Measurements from ENCODE around the gene ATL3. TPM values are rescaled to one million over a fixed set of nuclear protein-coding genes. Genes with fewer than 3 reads are reported as not detected.

ATL3 gene, protein sequence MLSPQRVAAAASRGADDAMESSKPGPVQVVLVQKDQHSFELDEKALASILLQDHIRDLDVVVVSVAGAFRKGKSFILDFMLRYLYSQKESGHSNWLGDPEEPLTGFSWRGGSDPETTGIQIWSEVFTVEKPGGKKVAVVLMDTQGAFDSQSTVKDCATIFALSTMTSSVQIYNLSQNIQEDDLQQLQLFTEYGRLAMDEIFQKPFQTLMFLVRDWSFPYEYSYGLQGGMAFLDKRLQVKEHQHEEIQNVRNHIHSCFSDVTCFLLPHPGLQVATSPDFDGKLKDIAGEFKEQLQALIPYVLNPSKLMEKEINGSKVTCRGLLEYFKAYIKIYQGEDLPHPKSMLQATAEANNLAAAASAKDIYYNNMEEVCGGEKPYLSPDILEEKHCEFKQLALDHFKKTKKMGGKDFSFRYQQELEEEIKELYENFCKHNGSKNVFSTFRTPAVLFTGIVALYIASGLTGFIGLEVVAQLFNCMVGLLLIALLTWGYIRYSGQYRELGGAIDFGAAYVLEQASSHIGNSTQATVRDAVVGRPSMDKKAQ
- 35.6 and 37.0 TPM in 2 replicates for total RNA-seq

- Mint-ChIP-seq H3K4me3 (peak within 1 kb of the TSS; percentile 92), H3K27ac (peak within 1 kb of the TSS; percentile 81), H3K27me3 (ENCODE audit: insufficient read depth) (no peaks in the 10 kb centered on the region), H3K9me3 (no peaks in the 10 kb centered on the region), H3K4me1 (ENCODE audit: low read depth) (peaks cover 25% of the 10 kb centered on the region), H3K36me3 (ENCODE audit: low read depth) (peaks cover 16% of the 10 kb centered on the region)
- DNase-seq (ENCODE audit: low spot score) = peak; percentile 91
- intact Hi-C loops (cut with micrococcal nuclease) = loop anchor here (1.0 to 5.0 kb wide), 5 partner anchors 10 to 1119 kb away; partner anchors contain the start of gene RTN3
These were observed at the start of gene ATL3 for GRCh38 chr11:63671322-63672155. ATL3 (minus strand) TSS chr11:63671376; CDS start chr11:63671335, 41 bp downstream.

- H3K36me3 Mint-ChIP-seq (ENCODE audit: low read depth) = peaks cover 8% of the 10 kb centered on the region
- intact Hi-C loops (cut with micrococcal nuclease) = no loop called here
- no peaks in the 10 kb centered on the region for H3K4me1 Mint-ChIP-seq (ENCODE audit: low read depth)
- no peaks in the 10 kb centered on the region for H3K9me3 Mint-ChIP-seq
- H3K27ac Mint-ChIP-seq = no peak overlapping the region
- H3K4me3 Mint-ChIP-seq = no peak overlapping the region
- DNase-seq (ENCODE audit: low spot score) = no peak
- H3K27me3 Mint-ChIP-seq (ENCODE audit: insufficient read depth) = no peaks in the 10 kb centered on the region
These were observed 49.4 kb upstream of the ATL3 start for GRCh38 chr11:63720611-63721010.

- H3K36me3 Mint-ChIP-seq (ENCODE audit: low read depth) = peaks cover 8% of the 10 kb centered on the region
- DNase-seq (ENCODE audit: low spot score) = no peak
- H3K4me3 Mint-ChIP-seq = no peak overlapping the region
- no peaks in the 10 kb centered on the region for H3K4me1 Mint-ChIP-seq (ENCODE audit: low read depth)
- H3K27me3 Mint-ChIP-seq (ENCODE audit: insufficient read depth) = no peaks in the 10 kb centered on the region
- no peak overlapping the region for H3K27ac Mint-ChIP-seq
- no peaks in the 10 kb centered on the region for H3K9me3 Mint-ChIP-seq
- intact Hi-C loops (cut with micrococcal nuclease) = no loop called here
These were observed 48.8 kb upstream of the ATL3 start for GRCh38 chr11:63719987-63720386.

DNA sequence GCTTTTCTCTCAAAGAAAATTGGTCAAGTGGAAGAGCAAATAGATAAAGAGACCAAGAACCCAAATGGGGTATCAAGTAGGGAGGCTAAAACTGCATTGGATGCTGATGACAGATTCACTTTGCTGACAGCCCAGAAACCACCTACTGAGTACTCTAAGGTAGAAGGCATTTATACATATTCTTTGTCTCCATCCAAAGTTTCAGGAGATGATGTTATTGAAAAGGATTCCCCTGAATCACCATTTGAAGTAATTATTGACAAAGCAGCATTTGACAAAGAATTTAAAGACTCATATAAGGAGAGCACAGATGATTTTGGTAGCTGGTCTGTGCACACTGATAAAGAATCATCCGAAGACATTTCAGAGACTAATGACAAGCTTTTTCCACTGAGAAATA, 47.8 kb upstream of the ATL3 start:
- no peaks in the 10 kb centered on the region for H3K9me3 Mint-ChIP-seq
- intact Hi-C loops (cut with micrococcal nuclease) = no loop called here
- DNase-seq (ENCODE audit: low spot score) = no peak
- H3K4me1 Mint-ChIP-seq (ENCODE audit: low read depth) = no peaks in the 10 kb centered on the region
- H3K27me3 Mint-ChIP-seq (ENCODE audit: insufficient read depth) = no peaks in the 10 kb centered on the region
- no peak overlapping the region for H3K27ac Mint-ChIP-seq
- H3K4me3 Mint-ChIP-seq = no peak overlapping the region
- H3K36me3 Mint-ChIP-seq (ENCODE audit: low read depth) = peaks cover 8% of the 10 kb centered on the region

GRCh38 chr11:63716046-63716445, 44.9 kb upstream of the ATL3 start:
- no peaks in the 10 kb centered on the region for H3K4me1 Mint-ChIP-seq (ENCODE audit: low read depth)
- no peak for DNase-seq (ENCODE audit: low spot score)
- intact Hi-C loops (cut with micrococcal nuclease) = no loop called here
- no peak overlapping the region for H3K4me3 Mint-ChIP-seq
- no peaks in the 10 kb centered on the region for H3K9me3 Mint-ChIP-seq
- no peaks in the 10 kb centered on the region for H3K27me3 Mint-ChIP-seq (ENCODE audit: insufficient read depth)
- H3K27ac Mint-ChIP-seq = no peak overlapping the region
- peaks cover 8% of the 10 kb centered on the region for H3K36me3 Mint-ChIP-seq (ENCODE audit: low read depth)

GRCh38 chr11:63713766-63714165, 42.6 kb upstream of the ATL3 start:
- no peak overlapping the region for H3K27ac Mint-ChIP-seq
- H3K4me3 Mint-ChIP-seq = no peak overlapping the region
- peaks cover 2% of the 10 kb centered on the region for H3K27me3 Mint-ChIP-seq (ENCODE audit: insufficient read depth)
- H3K4me1 Mint-ChIP-seq (ENCODE audit: low read depth) = no peaks in the 10 kb centered on the region
- DNase-seq (ENCODE audit: low spot score) = no peak
- H3K9me3 Mint-ChIP-seq = no peaks in the 10 kb centered on the region
- peaks cover 3% of the 10 kb centered on the region for H3K36me3 Mint-ChIP-seq (ENCODE audit: low read depth)
- intact Hi-C loops (cut with micrococcal nuclease) = no loop called here

- Mint-ChIP-seq H3K27me3 (ENCODE audit: insufficient read depth) (peaks cover 2% of the 10 kb centered on the region), H3K27ac (no peak overlapping the region), H3K4me3 (no peak overlapping the region), H3K36me3 (ENCODE audit: low read depth) (no peaks in the 10 kb centered on the region), H3K9me3 (no peaks in the 10 kb centered on the region), H3K4me1 (ENCODE audit: low read depth) (no peaks in the 10 kb centered on the region)
- intact Hi-C loops (cut with micrococcal nuclease) = no loop called here
- DNase-seq (ENCODE audit: low spot score) = no peak
These were observed 40.7 kb upstream of the ATL3 start for GRCh38 chr11:63711838-63712237.

- DNase-seq (ENCODE audit: low spot score) = no peak
- no peak overlapping the region for H3K27ac Mint-ChIP-seq
- no peaks in the 10 kb centered on the region for H3K36me3 Mint-ChIP-seq (ENCODE audit: low read depth)
- H3K4me3 Mint-ChIP-seq = no peak overlapping the region
- no peaks in the 10 kb centered on the region for H3K9me3 Mint-ChIP-seq
- H3K27me3 Mint-ChIP-seq (ENCODE audit: insufficient read depth) = peaks cover 2% of the 10 kb centered on the region
- H3K4me1 Mint-ChIP-seq (ENCODE audit: low read depth) = no peaks in the 10 kb centered on the region
- intact Hi-C loops (cut with micrococcal nuclease) = no loop called here
These were observed 39.5 kb upstream of the ATL3 start for GRCh38 chr11:63710476-63711217.

DNA sequence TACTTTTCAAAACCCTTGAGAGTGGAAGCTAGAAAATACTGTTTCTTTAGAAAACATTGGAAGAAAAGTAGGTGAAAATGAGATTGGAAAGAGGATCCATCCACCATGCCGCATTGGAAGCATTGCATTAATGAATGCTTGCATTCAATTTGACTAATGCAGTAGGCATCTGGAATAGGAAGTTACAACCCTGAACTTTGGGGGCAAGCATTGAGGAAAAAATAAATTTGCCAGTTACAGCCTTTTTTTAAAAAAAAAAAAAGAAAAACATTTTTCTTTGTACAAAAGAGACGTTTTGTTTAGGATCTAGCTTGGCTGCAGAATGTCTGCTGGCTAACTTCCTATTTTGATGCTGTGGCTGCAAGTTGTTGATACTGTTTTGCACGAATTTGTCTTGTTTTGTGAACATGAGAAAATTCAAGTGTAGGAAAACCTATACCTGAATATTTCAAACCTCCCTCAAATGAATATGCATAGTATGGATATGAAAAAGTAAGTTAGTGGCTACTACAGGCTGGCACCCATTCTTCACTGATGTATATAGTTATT, 38.2 kb upstream of the ATL3 start:
- no peaks in the 10 kb centered on the region for H3K9me3 Mint-ChIP-seq
- intact Hi-C loops (cut with micrococcal nuclease) = no loop called here
- peaks cover 2% of the 10 kb centered on the region for H3K27me3 Mint-ChIP-seq (ENCODE audit: insufficient read depth)
- no peak overlapping the region for H3K27ac Mint-ChIP-seq
- no peak for DNase-seq (ENCODE audit: low spot score)
- no peaks in the 10 kb centered on the region for H3K4me1 Mint-ChIP-seq (ENCODE audit: low read depth)
- no peaks in the 10 kb centered on the region for H3K36me3 Mint-ChIP-seq (ENCODE audit: low read depth)
- H3K4me3 Mint-ChIP-seq = no peak overlapping the region

GRCh38 chr11:63708764-63709163, 37.6 kb upstream of the ATL3 start:
- H3K9me3 Mint-ChIP-seq = no peaks in the 10 kb centered on the region
- DNase-seq (ENCODE audit: low spot score) = no peak
- H3K27ac Mint-ChIP-seq = no peak overlapping the region
- no peak overlapping the region for H3K4me3 Mint-ChIP-seq
- no peaks in the 10 kb centered on the region for H3K4me1 Mint-ChIP-seq (ENCODE audit: low read depth)
- peaks cover 2% of the 10 kb centered on the region for H3K27me3 Mint-ChIP-seq (ENCODE audit: insufficient read depth)
- intact Hi-C loops (cut with micrococcal nuclease) = no loop called here
- no peaks in the 10 kb centered on the region for H3K36me3 Mint-ChIP-seq (ENCODE audit: low read depth)

DNA sequence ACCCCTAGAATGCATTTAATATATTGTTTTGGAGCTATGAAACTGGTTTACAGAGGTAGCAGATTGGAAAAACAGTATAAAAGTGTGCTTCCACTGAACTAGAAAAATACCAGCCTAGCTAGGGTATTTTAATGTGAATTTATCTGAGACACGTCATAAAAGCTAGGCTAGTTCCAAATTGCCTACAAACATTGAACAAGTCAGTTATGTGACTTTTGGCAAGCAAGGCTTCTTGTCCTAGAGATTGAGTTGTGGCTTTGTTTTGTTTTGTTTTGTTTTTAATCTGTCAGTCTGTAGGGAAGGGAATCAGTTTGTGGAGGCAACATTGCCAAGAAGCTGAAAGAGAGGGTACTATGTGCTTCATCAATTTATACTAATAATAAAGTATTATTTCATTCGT, 34.4 kb upstream of the ATL3 start:
- no peak overlapping the region for H3K27ac Mint-ChIP-seq
- no peaks in the 10 kb centered on the region for H3K4me1 Mint-ChIP-seq (ENCODE audit: low read depth)
- H3K36me3 Mint-ChIP-seq (ENCODE audit: low read depth) = no peaks in the 10 kb centered on the region
- no peak for DNase-seq (ENCODE audit: low spot score)
- intact Hi-C loops (cut with micrococcal nuclease) = no loop called here
- no peak overlapping the region for H3K4me3 Mint-ChIP-seq
- no peaks in the 10 kb centered on the region for H3K9me3 Mint-ChIP-seq
- H3K27me3 Mint-ChIP-seq (ENCODE audit: insufficient read depth) = peaks cover 2% of the 10 kb centered on the region

GRCh38 chr11:63699896-63700295, 28.7 kb upstream of the ATL3 start:
- Mint-ChIP-seq H3K4me3 (no peak overlapping the region), H3K4me1 (ENCODE audit: low read depth) (peaks cover 7% of the 10 kb centered on the region), H3K27ac (no peak overlapping the region), H3K36me3 (ENCODE audit: low read depth) (peaks cover 6% of the 10 kb centered on the region), H3K27me3 (ENCODE audit: insufficient read depth) (no peaks in the 10 kb centered on the region), H3K9me3 (no peaks in the 10 kb centered on the region)
- DNase-seq (ENCODE audit: low spot score) = no peak
- intact Hi-C loops (cut with micrococcal nuclease) = no loop called here

All from activated T-helper 1 cell treated with anti-CD3 and anti-CD28 coated beads, Interleukin-12 subunit alpha, Interleukin-12 subunit beta, Interleukin-2, Interleukin-4 antibody, amounts not matched to agents 30 ng/mL and 10 ng/mL and 1 ng/mL, durations not matched to agents 14 hours and 24 hours and 36 hours (primary cell).